ENCODE measurements around the gene SEPHS1. TPM values are rescaled to one million over a fixed set of nuclear protein-coding genes. Genes with fewer than 3 reads are reported as not detected.
A peak's percentile ranks its signal among the peaks of the same experiment; 100 is the strongest.
"Not testable (repeated sequence)": the region's sequence is repeated elsewhere in the genome, so short reads cannot be mapped to it uniquely, and the experiment has no call there.

SEPHS1 gene
- total RNA-seq, 1 donor from 2014 or later: 46.5 TPM

DNA sequence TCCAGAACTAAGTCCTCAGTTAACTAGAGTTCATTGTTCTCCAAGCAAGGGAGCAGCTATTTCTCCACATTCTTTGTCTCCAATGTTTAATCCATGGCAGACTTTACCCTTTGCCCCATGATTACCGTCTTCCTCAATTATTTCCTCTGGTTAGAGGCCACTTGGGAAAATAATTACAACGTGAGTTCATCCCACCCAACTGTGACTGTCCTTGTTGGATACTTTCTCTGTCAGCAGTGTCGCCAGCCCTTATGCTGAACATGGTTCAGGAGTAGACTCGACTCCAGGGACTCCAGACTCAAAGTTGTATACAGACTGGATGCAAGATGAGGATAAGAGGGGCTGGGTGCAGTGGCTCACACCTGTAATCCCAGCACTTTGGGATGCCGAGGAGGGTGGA lies 17.1 kb upstream of the SEPHS1 start:
- no peak for DNase-seq (ENCODE audit: low read depth, low spot score)

DNA sequence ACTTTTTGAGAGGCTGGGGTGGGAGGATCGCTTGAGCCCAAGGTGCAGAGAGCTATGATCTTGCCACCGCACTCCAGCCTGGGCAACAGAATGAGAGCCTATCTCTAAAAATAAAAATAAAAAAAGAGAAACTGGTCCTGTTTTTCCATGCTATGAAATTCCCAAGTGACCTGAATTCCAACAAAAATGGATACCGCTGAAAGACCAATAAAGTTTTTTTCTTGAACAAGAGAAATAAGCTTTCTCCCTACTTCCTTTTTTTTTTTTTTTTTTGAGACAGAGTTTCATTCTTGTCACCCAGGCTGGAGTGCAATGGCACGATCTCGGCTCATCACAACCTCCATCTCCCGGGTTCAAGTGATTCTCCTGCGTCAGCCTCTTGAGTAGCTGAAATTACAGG lies 12.5 kb upstream of the SEPHS1 start:
- DNase-seq (ENCODE audit: low read depth, low spot score): no peak

DNA sequence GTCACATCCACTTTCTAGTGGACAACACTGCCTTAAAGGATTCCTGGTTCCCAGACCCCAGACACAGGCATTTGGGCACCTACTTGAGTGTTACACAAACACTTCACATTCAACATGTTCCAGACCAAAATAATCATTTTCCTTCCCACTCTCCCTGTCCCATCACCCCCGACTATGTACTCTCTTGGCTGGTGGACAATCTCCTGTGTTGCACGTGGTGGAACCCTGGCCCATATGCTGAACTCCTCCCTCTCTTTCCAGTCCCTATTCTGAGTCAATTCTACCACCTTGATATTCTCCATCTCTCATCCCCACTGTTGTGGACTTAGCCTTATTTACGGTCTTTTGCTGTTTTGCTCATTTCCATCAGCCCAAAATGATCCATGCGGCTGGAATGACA lies 8.3 kb upstream of the SEPHS1 start:
- no peak for DNase-seq (ENCODE audit: low read depth, low spot score)

DNA sequence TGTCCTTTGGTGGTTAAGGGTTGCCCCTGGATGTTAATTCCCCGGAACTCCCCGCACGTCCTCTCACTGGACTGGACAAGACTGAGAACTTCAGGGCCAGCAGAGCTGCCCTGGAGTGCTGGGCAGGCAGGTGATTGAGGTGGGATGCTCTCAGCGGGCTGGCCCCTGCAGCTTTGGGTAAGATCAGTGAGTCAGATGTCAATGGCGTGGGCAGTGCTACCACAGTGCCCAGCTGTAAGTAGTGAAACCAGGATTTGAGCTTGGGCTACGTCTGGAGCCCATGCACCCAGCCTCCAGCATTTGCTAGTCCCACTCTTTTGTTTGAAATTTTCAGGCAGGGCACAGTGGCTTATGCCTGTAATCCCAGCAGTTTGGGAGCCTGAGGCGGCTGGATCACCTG lies 6.7 kb upstream of the SEPHS1 start:
- no peak for DNase-seq (ENCODE audit: low read depth, low spot score)

DNA sequence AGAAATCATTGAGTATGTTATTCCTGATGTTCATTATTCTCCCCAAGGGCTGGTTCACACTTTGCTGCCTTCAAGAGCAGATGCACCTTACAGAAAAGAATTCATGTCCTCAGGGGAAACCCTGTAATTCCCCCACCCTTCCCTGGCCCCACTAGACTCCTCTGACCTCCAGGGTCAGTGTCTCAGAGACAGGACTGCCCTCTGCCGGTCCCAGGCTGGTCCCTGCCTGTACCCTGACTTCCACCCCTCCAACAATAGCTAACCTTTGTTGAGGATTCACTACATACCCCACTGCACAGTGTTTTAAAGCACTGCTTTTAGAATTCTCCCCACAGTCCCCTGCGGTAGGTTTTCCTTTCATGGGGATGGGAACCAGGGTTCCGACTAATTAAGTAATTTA lies 4.4 kb upstream of the SEPHS1 start:
- DNase-seq (ENCODE audit: low read depth, low spot score): no peak

DNA sequence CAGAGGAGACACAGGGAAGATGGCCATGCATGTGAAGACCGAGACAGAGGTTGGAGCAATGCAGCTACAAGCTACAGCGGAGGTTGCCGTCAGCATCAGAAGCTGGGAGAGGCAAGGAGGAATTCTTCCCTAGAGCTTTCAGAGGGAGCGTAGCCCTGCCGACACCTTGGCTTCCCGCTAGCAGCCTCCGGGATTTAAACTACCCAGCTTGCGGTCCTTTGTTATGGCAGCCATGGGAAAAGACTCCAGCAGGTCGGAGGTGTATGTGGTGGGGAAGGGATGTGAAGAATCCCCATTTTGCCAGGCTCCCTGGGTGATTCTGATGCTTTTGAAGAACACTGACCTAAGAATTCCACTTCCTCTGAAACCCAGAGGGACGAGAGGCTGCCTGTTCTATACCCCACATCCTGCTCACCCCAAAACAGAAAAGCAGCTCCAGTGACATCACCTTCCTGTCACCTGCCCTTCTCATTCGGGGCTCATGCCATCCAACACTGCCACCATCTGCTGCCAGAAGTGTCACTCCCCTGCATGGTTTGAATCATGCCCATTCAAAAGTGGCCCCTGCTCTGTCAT lies 3.3 kb upstream of the SEPHS1 start:
- DNase-seq (ENCODE audit: low read depth, low spot score): no peak

DNA sequence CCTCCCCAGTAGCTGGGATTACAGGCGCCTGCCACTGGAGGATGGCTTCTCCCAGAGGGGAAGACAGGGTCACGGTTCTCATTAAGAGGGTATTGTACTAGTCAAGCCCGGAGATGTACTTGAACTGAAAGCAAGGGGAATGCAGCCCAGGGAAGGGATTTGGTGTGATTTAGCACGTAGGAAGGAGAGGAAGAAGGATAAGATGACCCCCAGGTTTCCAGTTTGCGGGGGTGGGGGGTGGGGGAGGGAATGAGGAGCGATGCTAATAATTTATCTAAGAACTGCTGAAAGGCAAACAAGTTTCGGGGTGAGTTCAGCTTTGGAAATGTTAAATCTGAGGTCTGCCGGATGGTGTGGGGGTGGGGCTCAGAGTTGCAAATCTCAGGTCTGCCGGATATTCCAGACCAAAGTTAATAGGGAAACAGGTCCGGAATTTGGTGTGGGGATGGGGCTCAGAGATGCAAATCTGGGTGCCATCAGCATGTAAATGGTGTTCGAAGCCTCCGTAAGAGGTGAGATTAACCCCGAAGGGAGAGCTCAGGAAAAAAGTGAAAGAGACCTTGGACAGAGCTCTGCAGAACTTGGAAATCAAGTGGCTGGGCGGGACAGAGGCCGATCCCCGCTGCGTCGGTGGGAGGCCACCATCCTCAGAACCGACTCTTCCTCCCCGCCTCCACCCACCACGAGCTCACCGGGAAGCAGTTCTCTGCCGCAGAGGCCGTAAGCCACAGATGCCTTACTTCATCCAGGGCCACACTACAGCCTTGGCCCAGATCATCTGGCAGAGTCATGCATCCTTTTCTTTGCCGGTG lies 1.6 kb upstream of the SEPHS1 start:
- no peak for DNase-seq (ENCODE audit: low read depth, low spot score)

DNA sequence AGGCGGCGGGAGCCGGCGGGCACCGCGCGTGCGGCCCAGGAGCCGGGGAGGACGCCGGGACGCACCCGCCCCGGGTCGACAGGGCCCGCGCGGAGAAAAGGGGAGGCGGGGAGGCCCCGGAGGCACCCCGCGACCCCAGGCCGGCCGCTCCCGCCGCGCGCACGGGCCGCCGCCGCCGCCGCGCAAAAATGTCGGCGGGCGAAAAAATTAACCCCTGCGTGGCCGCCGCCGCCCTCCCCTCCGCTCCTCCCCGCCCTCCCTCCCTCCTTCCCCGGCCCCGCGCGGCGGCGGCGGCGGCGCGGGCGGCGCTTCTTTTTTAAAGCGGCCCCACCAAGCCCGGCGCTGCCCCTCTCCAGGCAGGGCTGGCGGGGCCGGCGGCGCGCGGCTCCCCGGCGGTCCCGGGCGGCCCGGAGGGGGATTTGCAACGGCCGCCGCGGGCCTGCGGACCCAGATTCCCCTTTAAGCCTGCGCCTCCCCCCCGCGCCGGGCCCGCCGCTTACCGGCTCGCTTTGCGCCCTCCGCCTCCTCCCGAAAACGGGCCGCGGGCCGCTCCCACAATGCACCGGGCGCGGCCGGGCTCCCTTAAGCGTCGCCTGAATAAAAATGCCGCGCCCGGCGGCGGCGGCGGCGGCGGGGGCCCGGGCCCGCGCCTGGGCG lies 465 bp downstream of the SEPHS1 start:
- DNase-seq (ENCODE audit: low read depth, low spot score): no peak

DNA sequence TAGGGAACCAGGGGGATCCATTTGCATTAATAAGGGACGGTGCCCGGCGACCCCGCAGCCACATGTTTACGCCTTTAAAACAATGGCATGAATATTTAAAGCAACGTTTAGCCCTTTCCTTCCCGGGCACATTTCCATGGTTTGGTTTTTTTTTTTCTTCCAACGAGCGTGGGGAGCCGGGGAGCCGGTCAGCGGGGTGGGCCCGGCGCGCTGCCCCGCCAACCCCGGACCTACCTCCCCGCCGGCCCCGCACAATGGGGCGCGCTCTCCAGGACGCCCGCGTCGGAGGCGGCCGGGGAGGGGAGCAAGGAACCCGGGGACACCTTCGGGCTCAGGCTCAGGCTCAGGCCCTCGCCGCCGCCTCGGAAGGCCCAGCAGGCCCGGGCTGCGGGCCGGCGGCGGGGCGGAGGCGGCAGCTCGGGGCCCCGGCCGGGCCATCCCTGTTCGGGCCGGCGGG lies 1.0 kb downstream of the SEPHS1 start:
- no peak for DNase-seq (ENCODE audit: low read depth, low spot score)

DNA sequence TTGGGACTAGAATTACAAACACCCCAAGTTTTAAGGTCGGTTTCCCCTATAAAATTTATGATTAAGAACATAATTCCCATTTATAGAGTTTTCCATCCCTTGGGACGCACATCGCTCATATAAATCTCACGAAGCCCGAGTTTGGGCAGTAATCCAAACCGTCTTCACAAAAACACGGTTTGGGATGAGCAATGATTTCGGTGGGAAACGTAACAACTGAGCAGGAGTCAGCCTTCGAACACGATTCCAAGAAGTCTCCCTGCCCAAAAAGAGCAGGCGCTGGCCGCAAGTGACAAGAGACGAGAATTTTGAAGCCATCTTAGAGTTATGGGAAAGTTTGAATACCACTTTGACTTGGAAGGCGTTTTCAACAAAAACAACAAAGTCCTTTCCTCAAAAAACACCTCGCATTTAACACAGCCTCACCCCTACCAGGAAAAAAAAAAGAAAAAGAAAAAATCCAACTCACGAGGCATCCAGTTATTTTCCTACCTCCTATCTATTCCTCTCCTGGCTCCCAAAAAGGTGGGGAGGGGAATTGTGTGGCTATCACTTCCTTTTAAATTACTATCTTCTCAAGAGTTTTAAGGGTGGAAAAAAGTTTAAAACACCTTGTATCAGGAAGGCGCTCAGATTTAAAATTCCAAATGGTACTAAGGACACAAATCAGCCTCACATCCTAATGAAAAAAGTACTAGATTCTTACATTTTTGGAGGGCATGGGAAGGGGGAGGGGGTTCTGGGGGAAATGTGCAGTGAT lies 1.6 kb downstream of the SEPHS1 start:
- DNase-seq (ENCODE audit: low read depth, low spot score): no peak

DNA sequence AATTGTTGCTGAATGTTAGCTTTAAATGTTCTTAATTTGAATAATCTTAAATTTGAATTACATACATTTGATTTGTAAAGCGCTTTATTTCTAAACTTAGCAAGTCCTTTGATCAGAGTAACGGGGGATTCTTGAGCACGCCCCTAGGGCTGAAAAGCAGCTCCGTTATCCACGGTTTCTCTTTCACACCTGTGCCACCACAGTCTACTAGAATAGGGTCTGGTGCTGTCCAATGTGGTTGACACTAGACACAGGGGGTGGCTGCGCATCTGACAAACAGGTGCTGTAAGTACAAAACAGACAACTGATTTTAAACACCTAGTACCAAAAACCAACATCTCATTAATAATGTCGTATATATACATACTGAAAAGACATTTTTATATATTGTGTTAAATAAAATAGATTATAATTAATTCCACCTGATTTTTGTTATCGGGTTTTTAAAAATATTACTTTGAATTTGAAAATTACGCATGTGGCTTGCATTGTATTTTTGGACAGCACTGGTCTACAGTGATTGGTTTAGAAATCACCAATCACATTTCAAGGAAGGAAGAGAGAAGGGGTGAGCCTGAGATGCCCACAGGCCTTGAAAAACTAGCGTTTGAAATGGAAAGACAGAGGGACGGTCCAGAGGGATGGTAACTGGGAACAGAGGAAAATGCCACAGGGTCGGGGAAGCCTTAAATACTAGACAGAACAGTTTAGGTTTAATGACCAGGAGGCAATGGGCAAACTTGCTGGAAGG lies 7.3 kb downstream of the SEPHS1 start:
- DNase-seq (ENCODE audit: low read depth, low spot score): no peak

DNA sequence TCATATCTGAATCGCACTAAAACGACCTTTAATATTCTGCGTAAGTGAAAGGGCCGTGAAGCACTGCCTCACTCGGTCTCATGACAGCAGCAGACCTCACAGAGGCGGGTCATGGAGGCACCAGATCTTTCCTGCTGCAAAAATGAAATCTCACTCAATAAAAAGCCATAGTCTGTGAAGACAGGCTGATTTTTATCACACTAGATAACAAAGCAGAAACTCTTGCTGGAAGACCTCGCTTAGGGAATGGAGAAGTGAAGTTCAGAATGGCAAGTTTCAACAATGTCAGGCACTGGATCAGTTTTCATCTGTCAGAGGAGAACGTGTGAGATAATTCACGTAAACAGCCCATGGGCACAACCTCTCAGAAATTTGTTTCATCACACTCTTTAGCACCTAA lies 8.0 kb downstream of the SEPHS1 start:
- no peak for DNase-seq (ENCODE audit: low read depth, low spot score)

DNA sequence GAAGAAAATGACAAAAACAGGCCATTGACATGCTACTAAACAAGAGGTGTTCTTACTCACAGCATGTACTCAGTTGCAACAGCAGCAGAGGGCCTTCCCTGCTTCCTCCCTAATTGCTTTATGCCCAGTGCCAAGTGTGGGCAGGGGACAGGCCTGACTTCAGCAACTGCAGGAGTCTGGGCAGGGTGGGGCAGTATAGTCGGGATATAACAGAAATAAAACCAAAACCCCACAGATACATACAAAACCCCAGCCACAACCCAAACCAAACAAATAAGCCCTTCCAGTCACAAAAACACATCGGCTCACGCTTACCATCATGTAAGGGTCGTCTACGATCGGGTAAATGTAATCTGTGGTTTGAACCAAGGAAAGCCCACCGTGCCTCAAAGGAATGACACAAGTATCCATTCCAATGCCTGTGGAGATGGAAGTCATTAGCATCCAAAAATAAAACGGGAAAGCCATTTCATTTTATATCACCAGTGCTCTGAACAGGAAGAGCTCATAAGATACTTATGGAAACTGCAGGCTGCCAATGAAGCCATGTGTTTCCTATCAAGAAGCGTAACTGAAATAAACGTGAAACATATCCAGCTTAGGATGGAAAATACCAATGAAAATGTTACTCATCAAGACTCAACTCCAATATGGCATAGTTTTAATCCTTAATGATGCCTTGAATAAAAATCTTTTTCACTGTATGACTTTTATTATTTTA lies 9.5 kb downstream of the SEPHS1 start:
- DNase-seq (ENCODE audit: low read depth, low spot score): peak; percentile 27

DNA sequence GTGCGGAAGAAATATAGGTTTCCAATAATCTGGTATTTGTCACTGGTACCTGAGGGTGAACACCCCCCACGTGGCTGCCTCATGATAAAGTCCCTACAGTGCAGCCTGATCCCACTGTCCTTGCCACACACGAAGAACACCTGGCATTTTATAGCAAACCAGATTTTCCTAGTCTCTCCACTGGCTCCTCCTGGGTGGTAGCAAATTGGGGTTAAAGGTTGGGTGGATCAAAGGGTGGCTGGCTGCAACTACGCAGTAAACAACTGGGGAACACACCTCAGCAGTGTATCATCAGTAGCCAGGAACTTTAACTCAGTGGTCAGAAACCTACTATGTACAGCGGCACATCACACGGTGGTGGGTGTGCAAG lies 10.3 kb downstream of the SEPHS1 start:
- DNase-seq (ENCODE audit: low read depth, low spot score): no peak

DNA sequence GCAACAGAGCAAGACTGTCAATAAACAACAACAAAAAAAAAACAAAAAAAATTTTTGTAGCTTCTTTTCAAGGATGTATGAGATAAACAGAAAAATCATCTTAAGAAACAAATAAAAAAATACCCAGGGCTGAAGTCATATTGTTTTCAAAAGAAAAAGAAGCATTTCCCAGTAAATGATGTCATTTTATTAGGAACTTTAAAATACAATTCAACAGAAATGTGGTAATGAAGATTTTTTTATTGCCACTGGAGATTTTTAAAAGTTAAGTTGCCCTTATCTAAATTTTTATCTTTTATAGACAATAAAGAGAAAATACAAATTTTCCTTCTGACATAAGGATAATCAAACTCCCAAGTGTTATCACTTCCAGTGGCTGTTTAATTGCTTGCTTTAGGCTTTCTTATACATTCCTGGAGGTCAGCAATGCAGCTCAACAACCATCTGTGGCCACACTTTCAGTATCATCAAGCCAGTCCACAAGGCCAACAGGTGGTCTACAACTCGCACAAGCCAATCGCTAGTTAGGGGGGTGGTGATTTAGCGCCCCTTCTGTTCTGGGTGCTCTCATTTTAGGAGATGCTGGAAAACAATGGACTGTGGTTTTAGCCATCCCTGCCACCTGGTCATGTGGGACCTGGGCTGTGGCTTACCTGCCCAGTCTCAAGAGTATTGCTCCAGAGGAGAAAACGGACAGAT lies 10.8 kb downstream of the SEPHS1 start:
- no peak for DNase-seq (ENCODE audit: low read depth, low spot score)

DNA sequence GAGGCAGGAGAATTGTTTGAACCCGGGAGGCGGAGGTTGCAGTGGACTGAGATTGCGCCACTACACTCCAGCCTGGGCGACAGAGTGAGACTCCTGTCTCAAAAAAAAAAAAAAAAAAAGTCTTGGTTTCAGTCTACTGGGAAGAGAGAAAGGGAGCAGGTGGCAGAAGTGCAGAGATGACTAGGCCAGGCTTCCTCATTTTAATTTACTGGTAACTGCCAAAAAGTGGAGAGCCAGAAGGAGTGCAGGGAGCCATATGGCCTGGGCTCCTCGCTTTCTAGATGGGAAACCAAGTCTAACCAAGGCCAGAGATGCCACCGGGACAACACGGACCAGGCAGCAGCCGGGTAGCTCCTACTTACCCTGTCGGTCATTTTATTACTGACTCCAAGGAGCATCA lies 12.2 kb downstream of the SEPHS1 start:
- DNase-seq (ENCODE audit: low read depth, low spot score): no peak

DNA sequence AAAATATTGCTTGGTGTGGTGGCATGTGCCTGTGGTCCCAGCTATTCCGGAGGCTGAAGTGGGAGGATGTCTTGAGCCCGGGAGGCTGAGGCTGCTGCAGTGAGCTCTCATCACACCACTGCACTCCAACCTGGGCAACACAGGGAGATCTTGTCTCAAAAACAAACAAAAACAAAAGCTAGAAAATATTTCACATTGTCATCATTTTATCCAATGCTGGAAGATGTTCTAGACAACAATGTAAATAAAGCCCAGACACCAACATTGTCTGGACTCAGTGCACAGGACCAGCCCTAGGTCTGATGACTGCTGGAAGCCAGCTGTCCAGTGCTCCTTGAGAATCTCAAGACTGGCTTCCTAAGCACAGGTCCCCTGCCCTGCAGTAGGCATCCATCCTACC lies 13.5 kb downstream of the SEPHS1 start:
- DNase-seq (ENCODE audit: low read depth, low spot score): no peak

DNA sequence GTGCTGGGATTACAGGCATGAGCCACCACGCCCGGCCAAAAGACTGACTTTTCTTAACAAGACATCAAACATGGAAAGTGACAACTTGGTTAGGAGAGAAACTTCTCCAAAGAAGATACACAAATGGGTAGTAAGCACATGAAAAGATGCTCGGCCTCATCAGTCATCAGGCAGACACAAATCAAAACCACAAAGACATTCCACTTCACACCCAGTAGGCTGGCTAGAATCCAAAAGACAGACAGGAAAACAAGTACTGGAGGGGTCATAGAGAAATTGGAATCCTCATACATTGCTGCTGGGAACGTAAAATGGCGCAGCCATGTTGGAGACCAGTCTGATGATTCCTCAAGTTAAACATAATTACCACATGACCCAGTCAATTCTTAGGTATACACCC lies 16.4 kb downstream of the SEPHS1 start:
- DNase-seq (ENCODE audit: low read depth, low spot score): no peak

DNA sequence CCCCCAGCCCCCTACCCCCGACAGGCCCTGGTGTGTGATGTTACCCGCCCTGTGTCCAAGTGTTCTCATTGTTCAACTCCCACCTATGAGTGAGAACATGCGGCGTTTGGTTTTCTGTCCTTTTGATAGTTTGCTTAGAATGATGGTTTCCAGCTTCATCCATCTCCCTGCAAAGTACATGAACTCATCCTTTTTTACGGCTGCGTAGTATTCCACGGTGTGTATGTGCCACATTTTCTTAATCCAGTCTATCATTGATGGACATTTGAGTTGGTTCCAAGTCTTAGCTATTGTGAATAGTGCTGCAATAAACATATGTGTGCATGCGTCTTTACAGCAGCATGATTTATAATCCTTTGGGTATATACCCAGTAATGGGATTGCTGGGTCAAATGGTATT lies 17.1 kb downstream of the SEPHS1 start:
- DNase-seq (ENCODE audit: low read depth, low spot score): not testable (repeated sequence)

DNA sequence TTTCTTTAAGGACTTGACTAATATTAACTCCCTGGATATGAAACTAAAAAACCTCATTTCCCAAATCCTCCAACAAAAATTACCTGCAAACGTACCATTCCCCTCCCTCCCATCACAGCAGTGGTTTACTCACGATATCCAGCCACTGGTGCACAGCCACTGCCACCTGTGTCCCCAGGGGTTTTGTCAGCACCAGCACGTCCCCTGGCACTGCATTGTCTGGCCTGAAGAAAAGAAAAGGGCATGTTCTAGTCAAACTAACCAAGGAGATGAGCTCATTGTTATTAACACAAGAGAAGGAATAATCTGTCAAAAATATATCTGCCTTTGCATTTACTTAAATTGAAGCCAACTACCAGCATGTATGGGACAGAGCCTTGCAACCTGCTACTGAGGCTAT lies 18.5 kb downstream of the SEPHS1 start:
- DNase-seq (ENCODE audit: low read depth, low spot score): no peak
